LNCaP clone FGC (cell line): ENCODE results near the gene MRPL55.

Source experiments
- DNase-seq: peaks from one replicate; pipeline ENCODE4 v3.0.0-alpha.2; 2011; ENCODE audit warnings: low read depth
- H3K4me3 ChIP-seq: 2 replicates; pipeline ENCODE4 v1.5.1; 2011; ENCODE audit warnings: mild to moderate bottlenecking, low read depth, low read length, control low read depth
- CTCF ChIP-seq: IDR thresholded peaks from 2 replicates; pipeline ENCODE4 v1.5.1; 2012; ENCODE audit warnings: mild to moderate bottlenecking; ENCODE audit not compliant: control insufficient read depth, insufficient read depth; ENCODE audit errors: extremely low read depth

Gene MRPL55

GRCh38 chr1:228143480-228144192, 34.5 kb upstream of the MRPL55 start:
- DNase-seq = no peak
- no peak overlapping the region for H3K4me3 ChIP-seq
- no peak for TF ChIP-seq CTCF

- DNase-seq = no peak
- H3K4me3 ChIP-seq = peak overlapping the region; percentile 98
- no peak for TF ChIP-seq CTCF
Observed at GRCh38 chr1:228142701-228143136, 33.6 kb upstream of the MRPL55 start.

- no peak for DNase-seq
- no peak for TF ChIP-seq CTCF
- H3K4me3 ChIP-seq = peak overlapping the region; percentile 98
Observed at GRCh38 chr1:228142155-228142691, 33.1 kb upstream of the MRPL55 start.

- peak; percentile 75 for DNase-seq
- TF ChIP-seq CTCF = no peak
- H3K4me3 ChIP-seq = peak overlapping the region; percentile 98
Observed at GRCh38 chr1:228141226-228142044, 32.3 kb upstream of the MRPL55 start.

GRCh38 chr1:228140724-228141225, 31.7 kb upstream of the MRPL55 start:
- peak overlapping the region; percentile 98 for H3K4me3 ChIP-seq
- no peak for TF ChIP-seq CTCF
- DNase-seq = no peak

- peak; percentile 99 for DNase-seq
- peak within 1 kb of the TSS; percentile 98 for H3K4me3 ChIP-seq
- peak; percentile 38; the same call in 1 of the 2 replicates for TF ChIP-seq CTCF
Observed at GRCh38 chr1:228139931-228140723, 31.0 kb upstream of the MRPL55 start, which contains the start of gene GUK1. Gene GUK1, plus strand, starts transcription at chr1:228140279. Its CDS starts 24 bp downstream, at chr1:228140303.
